ENCODE measurements around the gene PRKN. TPM values are rescaled to one million over a fixed set of nuclear protein-coding genes. Genes with fewer than 3 reads are reported as not detected.
"Not testable (repeated sequence)": the region's sequence is repeated elsewhere in the genome, so short reads cannot be mapped to it uniquely, and the experiment has no call there.

The PRKN gene
- total and polyA plus RNA-seq, 9 of the 15 experiments (the other 6 are each of a cell fraction or from before 2014, with no cell fraction given), result 0.03 to 0.96 (median 0.15) TPM; not detected in 2

- TF ChIP-seq UBTF (IDR thresholded peaks at IDR 0.05; ENCODE audit: borderline replicate concordance in 1 of 2, low read depth in 2 of 2, low read length in 2 of 2) (no peak), SMC3 (conservative IDR thresholded peaks at IDR 0.05; ENCODE audit: insufficient read depth, low read depth, low read length) (peak; percentile 52; the same call in 1 of the 2 replicates), NR4A1 (CRISPR knock-in tag; IDR thresholded peaks at IDR 0.05) (no peak), NR4A1 (tag; IDR thresholded peaks at IDR 0.05) (no peak), RBM22 (IDR thresholded peaks at IDR 0.05; ENCODE audit: low read depth, low read length, poor library complexity, severe bottlenecking) (no peak)
Measured at GRCh38 chr6:161498359-161498758, 1229.2 kb downstream of the PRKN start (continued).

- Histone ChIP-seq H3K27me3 (ENCODE audit: control insufficient read depth in 2 of 2, insufficient read depth in 2 of 2, low read length in 2 of 2) (no peaks in the 10 kb centered on the region; a peak in 1 of 5 replicates), H3K27ac (ENCODE audit: extremely low read depth, low read depth, low read length) (no peak overlapping the region), H3K36me3 (ENCODE audit: control insufficient read depth, insufficient read depth, low read length) (no peaks in the 10 kb centered on the region), H3K9me3 (replicated peaks; ENCODE audit: control insufficient read depth, insufficient read depth, low read depth, low read length) (no peaks in the 10 kb centered on the region), H3K9ac (ENCODE audit: insufficient read depth in 1 of 2, low read depth in 2 of 2, low read length in 2 of 2) (no peak overlapping the region), H3K4me1 (replicated peaks in 1 of 2; ENCODE audit: control insufficient read depth in 2 of 2, insufficient read depth in 2 of 2, low read length in 2 of 2) (no peaks in the 10 kb centered on the region), H3K79me2 (ENCODE audit: control insufficient read depth, insufficient read depth, low read length) (no peaks in the 10 kb centered on the region), H4K20me1 (replicated peaks; ENCODE audit: control insufficient read depth, insufficient read depth, low read length) (no peaks in the 10 kb centered on the region), H2AFZ (ENCODE audit: low read depth, low read length) (no peak overlapping the region), H3K4me3 (no peak overlapping the region), H3K9me1 (ENCODE audit: control insufficient read depth, insufficient read depth, low read length) (no peaks in the 10 kb centered on the region), H3K4me2 (ENCODE audit: insufficient read depth, low read length) (no peak overlapping the region)
- FAIRE-seq (no peak), ATAC-seq (no peak), DNase-seq (ENCODE audit: extremely low read depth in 1 of 4, low spot score in 3 of 4) (no peak)
- ChIA-PET CTCF (ENCODE audit: low intra/inter-chr PET ratio) (no interaction called here), POLR2A (no interaction called here)
- in situ Hi-C loops (cut with MboI) (no loop called here), intact Hi-C loops (cut with micrococcal nuclease) (loop anchor here (5.0 kb wide), 1 partner anchor 65 kb away; no protein-coding TSS in a partner anchor)
- no TSS peak for BruUV-seq (replicated peaks)
- 3% methylated on average over 8 of the region's 8 CpGs for WGBS (ENCODE audit: insufficient coverage, low coverage, missing lambda C conversion rate)
- TF ChIP-seq HINFP (tag; conservative IDR thresholded peaks at IDR 0.05; ENCODE audit: low read depth) (no peak), RBBP5 (IDR thresholded peaks at IDR 0.05; ENCODE audit: borderline replicate concordance, insufficient read depth, low read length, poor library complexity, severe bottlenecking) (no peak)
Measured at GRCh38 chr6:161496941-161497340, 1230.6 kb downstream of the PRKN start.

DNA sequence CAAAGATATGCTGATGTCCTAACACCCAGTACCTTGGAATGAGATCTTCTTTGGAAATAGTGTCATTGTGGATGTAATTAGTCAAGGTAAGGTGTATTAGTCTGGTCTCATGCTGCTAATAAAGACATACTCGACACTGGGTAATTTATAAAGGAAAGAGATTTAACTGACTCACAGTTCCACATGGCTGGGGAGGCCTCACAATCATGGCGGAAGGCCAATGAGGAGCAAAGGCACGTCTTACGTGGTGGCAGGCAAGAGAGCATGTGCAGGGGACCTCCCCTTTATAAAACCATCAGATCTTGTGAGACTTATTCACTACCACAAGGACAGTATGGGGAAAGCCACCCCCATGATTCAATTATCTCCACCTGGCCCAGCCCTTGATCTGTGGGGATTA is 1231.3 kb downstream of the PRKN start:
- H3K79me2 ChIP-seq (ENCODE audit: control insufficient read depth, insufficient read depth, low read length); BruUV-seq (replicated peaks); in situ Hi-C loops (cut with MboI); H3K4me1 ChIP-seq (replicated peaks in 1 of 2; ENCODE audit: control insufficient read depth in 2 of 2, insufficient read depth in 2 of 2, low read length in 2 of 2); H3K4me3 ChIP-seq; H3K27ac ChIP-seq (ENCODE audit: extremely low read depth, low read depth, low read length); H3K9ac ChIP-seq (ENCODE audit: insufficient read depth in 1 of 2, low read depth in 2 of 2, low read length in 2 of 2); H3K27me3 ChIP-seq (ENCODE audit: control insufficient read depth in 2 of 2, insufficient read depth in 2 of 2, low read length in 2 of 2); FAIRE-seq; H2AFZ ChIP-seq (ENCODE audit: low read depth, low read length); POLR2A ChIA-PET; H3K9me3 ChIP-seq (replicated peaks; ENCODE audit: control insufficient read depth, insufficient read depth, low read depth, low read length); DNase-seq (ENCODE audit: extremely low read depth in 1 of 4, low spot score in 3 of 4); ATAC-seq; CTCF ChIA-PET (ENCODE audit: low intra/inter-chr PET ratio); H3K36me3 ChIP-seq (ENCODE audit: control insufficient read depth, insufficient read depth, low read length); H4K20me1 ChIP-seq (replicated peaks; ENCODE audit: control insufficient read depth, insufficient read depth, low read length); H3K9me1 ChIP-seq (ENCODE audit: control insufficient read depth, insufficient read depth, low read length); H3K4me2 ChIP-seq (ENCODE audit: insufficient read depth, low read length): not testable (repeated sequence)
- intact Hi-C loops (cut with micrococcal nuclease), result loop anchor here (5.0 kb wide), 1 partner anchor 64 kb away; no protein-coding TSS in a partner anchor
- WGBS (ENCODE audit: insufficient coverage, low coverage, missing lambda C conversion rate), result 0% methylated on average over 4 of the region's 4 CpGs
